Upper lobe of left lung (tissue), 4 donors: ENCODE data around the gene C22orf15.

ENCODE experiments used
- POLR2A ChIP-seq, 4 donors: fragments of 450-650 bp; IDR thresholded peaks; one replicate each; pipeline ENCODE4 v1.5.1; 2016 to 2017; ENCODE audit warnings: antibody characterized with exemption in 4 of 4, mild to moderate bottlenecking in 2 of 4
- POLR2AphosphoS5 ChIP-seq, 2 donors: sonication (generic); formaldehyde crosslinking; IDR thresholded peaks; one replicate each; pipeline ENCODE4 v1.5.1; 2017; ENCODE audit warnings: antibody characterized with exemption in 2 of 2
- TF ChIP-seq, protein P1 (sequence below), 6 experiments: fragments of 450-650 bp in 4 of 6; fragments of 200-600 bp in 2 of 6; sonication (generic) in 2 of 6; IDR thresholded peaks; one replicate each; pipeline ENCODE4 v1.5.1; 2016 to 2019; ENCODE audit warnings: antibody characterized with exemption in 6 of 6

DNA sequence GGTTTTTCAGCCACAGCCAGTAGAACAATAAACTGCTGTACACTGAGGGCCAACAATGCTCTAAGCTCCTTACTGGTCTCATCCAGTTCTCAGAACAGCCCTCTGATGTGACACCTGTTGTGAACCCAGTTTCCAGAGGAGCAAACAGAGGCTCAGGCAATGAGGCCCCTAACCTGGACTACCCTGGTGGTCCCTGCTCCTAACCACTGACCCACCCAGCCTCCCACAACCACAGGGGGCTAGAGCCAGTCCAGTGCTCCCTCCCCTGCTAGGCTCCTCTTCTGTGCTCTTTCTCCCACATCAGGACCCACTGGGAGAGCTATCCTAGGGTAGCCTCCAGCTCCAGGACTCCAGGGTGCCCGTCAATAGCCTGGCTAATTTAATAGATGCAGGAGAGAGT lies 19.9 kb downstream of the C22orf15 start:
- TF ChIP-seq, protein P1, sequence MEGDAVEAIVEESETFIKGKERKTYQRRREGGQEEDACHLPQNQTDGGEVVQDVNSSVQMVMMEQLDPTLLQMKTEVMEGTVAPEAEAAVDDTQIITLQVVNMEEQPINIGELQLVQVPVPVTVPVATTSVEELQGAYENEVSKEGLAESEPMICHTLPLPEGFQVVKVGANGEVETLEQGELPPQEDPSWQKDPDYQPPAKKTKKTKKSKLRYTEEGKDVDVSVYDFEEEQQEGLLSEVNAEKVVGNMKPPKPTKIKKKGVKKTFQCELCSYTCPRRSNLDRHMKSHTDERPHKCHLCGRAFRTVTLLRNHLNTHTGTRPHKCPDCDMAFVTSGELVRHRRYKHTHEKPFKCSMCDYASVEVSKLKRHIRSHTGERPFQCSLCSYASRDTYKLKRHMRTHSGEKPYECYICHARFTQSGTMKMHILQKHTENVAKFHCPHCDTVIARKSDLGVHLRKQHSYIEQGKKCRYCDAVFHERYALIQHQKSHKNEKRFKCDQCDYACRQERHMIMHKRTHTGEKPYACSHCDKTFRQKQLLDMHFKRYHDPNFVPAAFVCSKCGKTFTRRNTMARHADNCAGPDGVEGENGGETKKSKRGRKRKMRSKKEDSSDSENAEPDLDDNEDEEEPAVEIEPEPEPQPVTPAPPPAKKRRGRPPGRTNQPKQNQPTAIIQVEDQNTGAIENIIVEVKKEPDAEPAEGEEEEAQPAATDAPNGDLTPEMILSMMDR (IDR thresholded peaks at IDR 0.05) = no peak
- TF ChIP-seq POLR2A (IDR thresholded peaks at IDR 0.05) = no peak
- TF ChIP-seq POLR2AphosphoS5 (IDR thresholded peaks at IDR 0.05) = no peak
